Amniotic epithelial cell (primary cell): ENCODE measurements around the gene APOL2.
A peak's percentile ranks its signal among the peaks of the same experiment; 100 is the strongest.
"Not testable (repeated sequence)": the region's sequence is repeated elsewhere in the genome, so short reads cannot be mapped to it uniquely, and the experiment has no call there.

Source experiments
- DNase-seq: peaks from one replicate; pipeline ENCODE4 v3.0.0-alpha.2; 2010; ENCODE audit warnings: low read depth

The APOL2 gene

DNA sequence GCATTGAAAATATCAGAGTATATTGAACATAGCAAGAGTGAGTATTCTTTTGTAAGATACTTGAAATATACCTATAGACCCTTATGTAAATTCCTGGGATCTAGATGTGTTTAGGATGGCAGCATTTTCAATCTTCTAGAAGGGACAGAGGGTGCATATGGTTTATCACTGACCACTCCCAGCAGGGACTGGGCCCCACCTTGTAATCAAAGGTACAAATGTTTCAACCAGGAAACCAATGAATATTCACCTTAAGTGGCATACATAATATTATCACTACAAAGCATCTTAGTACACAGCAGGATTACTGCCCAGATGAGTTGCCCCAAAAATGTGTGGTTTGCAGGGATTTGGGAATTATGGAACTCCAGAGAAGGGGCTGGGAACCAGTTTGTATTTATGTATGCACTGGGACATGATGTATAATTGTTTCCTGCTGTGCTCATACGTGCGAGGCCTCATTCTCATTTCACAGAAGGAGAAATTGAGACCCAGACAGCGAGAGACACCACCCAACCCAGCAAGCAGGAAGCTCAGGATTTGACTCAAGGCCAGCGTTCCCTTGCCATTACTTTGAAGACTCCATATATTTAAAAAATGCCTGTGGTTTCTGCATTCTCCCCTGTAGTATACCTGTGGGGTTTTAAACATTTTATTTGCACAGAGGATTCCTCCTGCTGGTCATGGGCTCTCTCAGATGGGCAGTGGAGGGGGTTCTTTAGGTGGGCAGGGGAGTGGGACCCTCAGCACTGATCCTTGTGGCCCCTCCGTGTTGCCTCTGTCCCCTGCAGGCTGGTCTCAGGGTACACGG, 42.9 kb downstream of the APOL2 start:
- DNase-seq: no peak

DNA sequence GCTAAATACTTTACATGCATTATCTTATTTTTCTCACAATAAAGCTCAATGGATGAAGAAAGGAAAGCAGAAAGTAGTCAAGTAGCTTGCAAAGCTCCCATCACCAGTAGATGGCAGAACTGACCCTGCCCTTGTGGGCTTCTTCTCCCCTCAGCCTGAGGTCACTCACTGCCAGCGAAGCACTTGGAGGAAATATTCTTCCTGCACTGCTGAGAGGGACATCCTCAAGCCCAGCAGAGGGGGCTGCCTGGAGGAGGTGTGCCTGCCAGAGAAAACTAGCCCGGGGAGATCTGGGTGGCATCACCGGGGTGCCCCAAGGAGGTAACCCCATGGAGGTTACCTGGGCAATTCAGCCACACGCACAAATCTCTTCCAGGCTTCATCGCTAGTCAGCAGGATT, 44.4 kb downstream of the APOL2 start:
- peak; percentile 77 for DNase-seq

DNA sequence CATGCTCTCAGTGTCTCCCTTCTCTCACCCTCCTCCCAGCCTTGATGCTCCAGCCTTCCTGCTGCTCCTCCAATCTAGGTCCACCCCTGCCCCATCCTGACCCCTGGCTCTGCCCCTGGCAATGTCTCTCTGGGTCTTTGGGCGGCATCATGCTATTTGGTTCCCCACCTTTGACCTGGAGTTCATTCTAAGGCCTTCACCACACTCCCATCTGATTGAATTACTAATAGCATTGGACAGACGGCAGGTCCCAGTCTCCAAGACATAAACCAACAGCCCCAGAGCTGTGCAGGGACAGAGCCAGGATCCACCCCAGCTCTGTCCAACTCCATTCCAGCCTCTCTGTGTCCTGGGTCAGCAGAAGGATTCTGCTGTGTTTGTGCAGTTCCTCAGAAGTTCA, 44.9 kb downstream of the APOL2 start:
- DNase-seq: no peak

DNA sequence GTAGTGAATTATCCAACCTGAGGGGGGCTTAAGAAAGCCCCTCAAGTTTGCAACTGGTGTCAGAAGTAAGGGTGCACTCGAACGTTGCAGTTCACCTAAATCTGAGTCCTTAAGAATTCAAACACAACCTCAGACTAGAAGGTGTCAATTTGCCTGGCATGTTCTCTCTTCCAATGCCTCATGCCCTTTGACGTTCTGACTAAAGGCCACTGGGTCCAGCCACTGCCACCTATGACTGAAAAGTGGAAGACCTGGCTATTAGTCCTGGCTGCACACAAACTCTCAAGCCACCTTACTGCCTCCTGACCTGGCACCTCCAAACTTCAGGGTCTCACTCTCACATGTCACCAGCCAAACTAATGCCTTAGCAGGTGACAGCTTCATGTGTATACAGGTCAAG, 45.8 kb downstream of the APOL2 start:
- DNase-seq: no peak

- no peak for DNase-seq
These were observed 46.2 kb downstream of the APOL2 start for GRCh38 chr22:36193171-36193570.

DNA sequence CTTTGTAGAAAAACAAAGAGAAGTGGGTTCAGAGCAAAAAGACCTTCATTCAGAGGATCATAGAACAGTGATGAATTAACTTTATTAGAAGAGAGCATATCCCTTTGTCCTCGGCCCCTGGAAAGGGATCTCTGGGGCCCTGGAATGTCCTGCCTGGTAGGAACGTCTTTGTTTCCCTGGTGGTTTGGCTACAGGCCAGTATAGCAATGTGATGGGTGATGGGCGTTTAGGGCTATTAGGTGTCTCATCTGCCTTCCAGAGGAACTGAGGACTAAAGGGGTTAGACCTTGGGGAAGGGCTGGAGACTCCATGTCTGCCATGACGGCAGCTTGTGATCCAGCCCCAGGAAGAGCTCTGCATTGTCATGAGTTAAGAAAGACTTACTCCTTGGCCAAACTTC, 46.8 kb downstream of the APOL2 start:
- DNase-seq: peak; percentile 38

DNA sequence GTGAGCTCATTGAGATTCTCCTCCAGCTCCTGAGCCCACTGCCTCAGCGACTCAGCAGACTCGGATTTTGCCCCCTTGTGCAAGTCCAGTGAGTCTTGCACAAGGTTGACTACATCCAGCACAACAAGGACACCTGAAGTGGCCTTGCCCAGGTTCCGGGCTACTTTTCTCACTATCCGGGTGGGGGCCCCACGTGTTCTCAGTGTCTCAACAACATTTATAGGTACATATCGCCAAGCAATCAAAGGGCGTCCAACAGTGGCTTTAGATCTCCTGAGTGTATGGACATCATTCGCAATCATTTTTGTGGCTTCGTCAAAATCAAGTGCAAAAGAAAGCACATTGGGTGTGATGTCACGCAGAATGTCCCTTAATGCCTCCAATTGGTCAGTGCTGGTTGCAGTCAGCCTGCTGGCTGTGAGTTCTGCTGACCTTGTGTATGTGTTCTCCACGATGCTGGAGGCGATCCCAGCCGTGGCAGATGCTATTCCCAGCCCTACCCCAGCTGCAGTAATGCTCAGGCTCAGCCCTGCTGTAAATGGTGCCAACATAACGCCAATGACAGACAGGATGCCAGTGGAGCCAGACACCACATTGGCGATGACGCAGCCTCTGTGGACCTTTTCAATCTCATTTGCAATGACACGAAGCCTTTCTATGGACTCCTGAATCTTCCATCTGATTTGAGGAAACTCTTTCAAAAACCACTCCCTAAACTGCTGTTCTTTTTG, 48.1 kb downstream of the APOL2 start:
- DNase-seq: no peak

- DNase-seq: not testable (repeated sequence)
These were observed 51.5 kb downstream of the APOL2 start for GRCh38 chr22:36187862-36188261.

- DNase-seq: no peak
These were observed 53.3 kb downstream of the APOL2 start for GRCh38 chr22:36185828-36186624.

- no peak for DNase-seq
These were observed 54.8 kb downstream of the APOL2 start for GRCh38 chr22:36184433-36185025.

DNA sequence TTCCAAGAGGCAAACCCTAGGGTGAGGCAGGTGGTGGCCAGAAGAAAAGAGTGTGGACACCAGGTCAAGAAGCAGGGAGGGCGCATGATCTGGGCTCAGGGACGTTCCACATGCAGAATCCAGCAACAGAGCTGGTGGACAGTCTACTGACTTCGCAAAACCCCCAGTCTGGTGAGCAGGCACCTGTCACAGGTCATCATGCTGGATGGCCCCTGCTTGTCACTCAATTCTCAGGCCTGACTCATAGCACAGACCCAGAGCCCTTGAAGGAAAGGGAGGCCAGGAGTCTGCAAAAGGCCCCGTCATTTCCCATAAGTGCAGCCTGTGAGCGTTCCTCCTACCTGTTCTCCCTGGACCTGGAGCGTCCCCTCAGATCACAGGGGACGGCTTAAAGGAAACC, 55.9 kb downstream of the APOL2 start:
- no peak for DNase-seq

DNA sequence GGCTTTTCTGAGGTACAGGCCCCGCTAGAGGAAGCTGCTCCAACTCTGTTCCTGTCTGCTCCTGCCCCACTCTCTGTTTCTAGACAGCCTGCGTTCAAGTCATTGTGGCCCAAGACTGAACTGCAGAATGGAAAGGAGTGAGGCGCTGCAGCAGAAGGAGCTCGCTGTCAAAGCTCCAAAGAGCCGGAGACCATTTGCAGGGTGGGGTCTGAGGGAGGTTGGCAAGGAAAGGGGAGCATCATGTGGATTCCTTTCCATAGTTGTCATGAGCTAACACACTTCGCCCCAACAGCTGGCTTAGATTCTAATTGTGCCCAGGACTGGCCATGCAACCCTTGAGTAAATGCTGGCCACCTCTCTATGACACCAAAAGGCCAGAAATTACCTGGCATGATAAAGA, 56.5 kb downstream of the APOL2 start:
- no peak for DNase-seq

- DNase-seq: no peak
These were observed 57.3 kb downstream of the APOL2 start for GRCh38 chr22:36182056-36182455.

DNA sequence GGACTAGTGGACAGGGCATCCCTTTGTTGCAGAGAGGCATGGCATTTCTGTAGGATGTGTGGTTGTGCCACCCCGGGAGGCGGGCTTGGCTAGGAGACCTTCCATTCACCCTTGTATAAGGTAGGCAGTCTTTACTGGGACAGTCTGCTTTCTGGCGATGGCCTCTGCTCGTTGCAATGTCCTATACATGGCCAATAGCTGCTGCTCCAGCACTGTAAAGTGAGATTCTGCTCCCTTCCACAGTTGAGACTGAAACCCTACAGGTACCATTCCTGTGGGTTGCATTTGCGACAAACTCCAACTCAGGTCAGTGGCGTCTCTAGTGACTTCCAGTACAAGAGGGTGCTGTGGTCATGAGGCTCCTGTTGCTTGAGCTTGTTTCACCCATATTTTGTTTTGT, 58.4 kb downstream of the APOL2 start:
- DNase-seq: no peak

DNA sequence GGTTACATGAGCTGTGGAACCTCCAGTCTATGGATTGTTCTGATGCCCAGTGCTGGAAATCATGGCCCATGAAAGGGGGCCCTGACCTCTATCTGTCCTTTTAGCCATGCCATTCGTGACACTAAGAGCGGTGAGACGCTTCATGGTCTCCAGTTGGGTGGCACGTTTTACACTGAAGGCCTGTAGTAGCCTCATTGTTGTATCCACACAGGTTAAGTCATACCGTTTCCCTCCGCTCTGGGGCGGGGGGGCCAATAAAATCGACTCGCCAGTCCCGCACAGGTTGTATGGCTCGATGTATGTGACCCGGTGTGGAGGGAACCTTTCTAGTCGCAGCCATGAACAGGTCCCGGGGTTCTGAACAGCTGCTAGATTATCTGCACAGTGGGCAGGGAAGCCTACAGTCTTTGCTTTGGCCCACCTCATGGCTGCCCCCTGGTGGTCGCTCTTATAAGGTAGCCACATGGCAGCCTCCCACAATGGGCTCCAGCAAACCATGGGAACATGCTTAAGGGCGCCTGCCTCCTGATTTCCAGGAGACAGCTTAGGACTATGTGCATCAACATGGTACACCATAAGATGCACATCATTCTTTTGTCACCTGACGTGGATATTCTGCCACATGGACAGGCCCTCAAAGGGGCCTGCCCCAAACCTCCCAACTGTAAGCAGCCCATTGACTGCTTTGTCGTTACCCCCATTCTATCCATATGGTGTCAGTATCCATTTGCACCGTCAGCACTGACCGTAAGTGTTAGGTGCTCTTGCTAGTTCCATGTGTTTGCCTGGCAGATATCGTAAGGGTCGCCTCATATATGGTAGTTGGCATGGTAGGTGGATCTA, 59.1 kb downstream of the APOL2 start:
- DNase-seq: peak; percentile 52

DNA sequence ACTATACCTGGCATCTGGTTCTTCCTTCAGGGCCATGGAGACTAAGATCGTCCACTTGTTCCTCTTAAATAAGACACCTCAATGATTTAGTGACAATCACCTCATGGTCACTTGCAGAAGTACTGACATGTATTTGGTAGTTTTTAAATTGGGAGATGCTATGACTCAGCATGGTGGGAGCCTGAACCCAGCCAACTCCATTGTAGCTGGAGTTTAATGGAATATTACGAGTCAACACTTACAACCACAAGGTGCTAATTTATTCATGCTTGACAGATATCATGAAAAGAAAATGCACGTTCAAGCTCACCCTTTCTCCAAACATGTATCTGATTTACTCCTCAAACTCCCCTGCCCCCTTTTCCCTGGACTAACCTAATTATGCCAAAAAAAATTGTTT, 62.2 kb downstream of the APOL2 start:
- no peak for DNase-seq
